Ramos (cell line): ENCODE measurements around the gene PSTPIP2.
"Not testable (repeated sequence)": the region's sequence is repeated elsewhere in the genome, so short reads cannot be mapped to it uniquely, and the experiment has no call there.

Experiments used
- in situ Hi-C: fragments of 300-500 bp; cut with MboI; formaldehyde crosslinking; loops from one replicate; pipeline ENCODE4 v1.14.3; 2022; ENCODE audit warnings: low sequenced_read_pairs; ENCODE audit not compliant: unreplicated experiment

PSTPIP2 gene

DNA sequence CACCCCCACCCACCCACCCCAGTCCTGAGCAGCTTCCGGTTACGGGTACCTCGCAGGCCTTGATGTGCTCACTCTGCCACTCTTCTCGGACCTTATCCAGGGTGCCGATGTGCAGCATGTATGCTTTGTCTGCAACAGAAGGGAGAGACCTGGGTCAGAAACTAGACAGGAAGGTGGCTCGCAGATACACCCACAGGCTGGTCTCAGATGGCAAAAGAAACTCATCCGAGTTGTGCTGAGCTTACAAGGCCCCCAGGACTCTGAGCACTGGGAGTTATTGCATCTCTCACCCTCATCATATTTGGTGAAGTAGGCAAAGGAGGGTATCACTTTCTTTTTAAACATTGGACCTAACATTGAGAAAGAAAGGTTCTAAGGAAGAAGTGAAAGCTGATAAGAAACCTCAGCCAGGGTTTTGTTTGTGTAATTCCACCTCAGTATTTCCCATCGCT, 74.3 kb downstream of the PSTPIP2 start:
- in situ Hi-C loops = no loop called here

DNA sequence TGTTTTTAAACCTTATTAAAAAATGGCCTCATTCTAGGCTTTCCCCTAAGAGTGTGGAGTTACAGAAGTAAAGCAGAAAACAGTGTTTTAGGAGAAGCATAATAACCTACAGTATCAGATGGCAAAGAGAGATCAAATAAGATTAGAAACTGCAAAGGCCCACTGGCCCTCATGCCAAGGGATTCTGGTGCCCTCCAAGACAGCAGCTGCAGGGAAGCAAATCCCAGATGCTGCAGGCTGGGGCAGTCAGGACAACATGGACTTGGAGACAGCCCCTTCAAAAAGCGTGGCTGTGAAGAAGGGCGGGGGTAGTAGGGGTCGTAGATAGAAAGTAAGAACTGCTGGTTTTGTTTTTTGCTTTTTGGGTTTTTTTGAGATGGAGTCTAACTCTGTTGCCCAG, 76.6 kb downstream of the PSTPIP2 start:
- in situ Hi-C loops = no loop called here

DNA sequence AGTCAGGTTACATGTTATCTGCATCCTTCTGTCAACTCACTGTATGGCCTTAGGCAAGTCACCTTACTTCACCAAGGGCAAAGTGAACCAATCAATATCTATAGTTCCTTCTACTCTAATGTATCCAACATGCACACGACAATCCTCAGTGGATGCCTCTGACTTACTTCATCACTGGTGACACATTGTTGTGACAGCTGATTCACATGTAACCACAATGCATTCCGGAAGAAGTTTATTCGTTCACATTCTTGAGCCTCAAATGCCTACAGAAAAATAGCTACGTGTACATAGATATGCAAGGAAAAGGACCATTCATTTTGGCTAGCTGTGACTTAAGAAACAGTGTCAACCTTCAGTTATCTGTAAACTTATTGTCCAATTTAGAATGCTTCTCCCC, 78.6 kb downstream of the PSTPIP2 start:
- in situ Hi-C loops = no loop called here

DNA sequence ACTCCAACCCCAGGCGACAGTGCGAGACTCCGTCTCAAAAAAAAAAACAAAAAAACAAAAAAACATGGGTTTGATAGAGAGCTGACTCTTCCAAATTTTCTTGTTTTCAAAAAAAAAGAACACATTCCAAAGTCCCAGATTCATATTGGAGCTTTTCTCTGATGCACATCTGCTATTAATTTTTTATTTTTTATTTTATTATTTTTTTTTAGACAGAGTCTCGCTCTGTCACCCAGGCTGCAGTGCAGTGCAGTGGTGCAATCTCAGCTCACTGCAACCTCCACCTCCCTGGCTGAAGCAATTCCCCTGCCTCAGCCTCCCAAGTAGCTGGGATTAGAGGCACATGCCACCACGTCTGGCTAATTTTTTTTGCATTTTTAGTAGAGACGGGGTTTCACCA, 79.5 kb downstream of the PSTPIP2 start:
- in situ Hi-C loops = not testable (repeated sequence)

DNA sequence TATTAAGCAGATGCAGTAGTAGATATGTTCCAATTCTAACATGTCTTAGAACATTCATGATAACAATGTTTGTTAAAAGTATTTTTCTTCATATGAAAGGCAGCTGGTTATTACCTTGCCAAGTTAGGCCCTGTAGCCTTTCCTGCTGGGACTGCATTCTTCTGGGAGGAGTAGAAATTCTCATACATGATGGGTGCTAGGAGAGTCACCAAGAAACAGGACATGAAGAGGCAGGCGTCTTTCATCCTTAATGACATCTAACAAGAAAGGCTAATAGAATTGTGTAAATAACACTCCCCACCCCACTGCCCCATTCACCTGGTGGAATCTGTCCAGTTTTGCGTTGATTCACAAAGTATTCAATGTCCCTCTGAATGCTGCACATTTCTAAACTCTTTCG, 80.3 kb downstream of the PSTPIP2 start:
- in situ Hi-C loops = no loop called here

DNA sequence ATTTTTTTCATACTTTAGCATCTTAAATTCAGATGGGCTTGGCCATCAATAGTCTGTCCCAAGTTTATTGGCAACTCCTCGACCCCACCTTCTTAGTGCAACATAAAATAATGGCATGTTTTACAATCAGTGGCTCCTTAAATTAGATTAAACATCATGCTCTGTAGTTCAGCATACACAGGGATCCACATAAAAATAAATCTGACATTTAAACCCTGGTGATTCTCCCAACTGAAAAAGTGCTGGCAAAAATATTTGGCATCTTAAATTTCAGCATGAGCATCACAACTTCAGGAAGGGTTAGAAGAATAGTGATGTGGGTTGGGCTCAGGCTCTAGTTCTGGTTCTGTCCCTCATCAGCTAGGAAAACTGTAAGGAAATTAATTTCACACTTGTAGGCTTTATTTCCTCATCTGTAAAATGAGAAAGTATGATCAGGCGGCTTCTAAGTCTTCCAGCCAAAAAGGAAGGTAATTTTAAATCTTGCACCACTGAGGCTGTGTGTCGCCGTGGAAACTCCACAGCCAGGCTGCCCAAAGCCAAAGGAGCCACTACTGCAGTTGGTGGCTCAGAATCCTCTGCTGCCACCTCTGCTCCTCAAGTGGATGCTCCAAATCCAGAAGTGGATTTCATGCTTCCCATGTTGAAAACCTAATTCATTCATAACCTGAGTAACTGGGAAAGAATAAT, 87.4 kb downstream of the PSTPIP2 start:
- in situ Hi-C loops = no loop called here

DNA sequence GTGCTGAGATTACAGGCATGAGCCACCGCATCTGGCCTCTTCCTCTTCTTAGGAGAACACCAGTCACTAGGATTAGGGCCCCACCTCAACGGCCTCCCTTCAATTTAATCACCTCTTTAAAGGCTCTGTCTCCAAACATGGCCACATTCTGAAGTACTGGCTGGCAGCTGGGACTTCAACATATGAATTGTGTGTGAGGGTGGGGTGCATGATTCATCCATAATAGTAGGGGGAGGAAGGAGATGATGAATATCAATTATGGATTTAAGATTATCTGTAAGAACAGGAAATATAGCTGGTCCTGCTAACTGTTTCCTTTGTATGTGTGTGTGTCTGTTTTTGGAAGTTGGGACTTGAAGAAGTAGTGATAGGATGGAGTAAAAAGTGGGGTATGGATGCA, 90.2 kb downstream of the PSTPIP2 start:
- in situ Hi-C loops = no loop called here

DNA sequence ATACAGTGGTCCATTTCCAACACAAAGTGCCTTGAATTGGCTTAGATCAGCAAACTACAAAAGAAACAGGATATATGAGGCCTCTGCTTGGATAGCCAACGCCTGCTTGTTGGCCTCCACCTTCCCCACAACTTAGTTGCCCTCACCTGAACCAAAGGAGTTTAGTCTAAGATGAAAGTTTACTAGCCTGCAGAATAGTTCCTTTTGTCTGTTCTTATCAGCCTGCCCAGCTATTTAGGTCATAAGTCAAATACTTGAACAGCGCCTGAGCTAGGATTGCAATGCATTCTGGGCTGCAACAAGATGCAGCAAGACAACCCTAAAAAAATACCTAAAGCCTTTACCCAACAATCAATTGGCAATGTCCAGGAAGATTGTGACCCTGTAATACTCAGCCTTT, 91.8 kb downstream of the PSTPIP2 start:
- in situ Hi-C loops = no loop called here

DNA sequence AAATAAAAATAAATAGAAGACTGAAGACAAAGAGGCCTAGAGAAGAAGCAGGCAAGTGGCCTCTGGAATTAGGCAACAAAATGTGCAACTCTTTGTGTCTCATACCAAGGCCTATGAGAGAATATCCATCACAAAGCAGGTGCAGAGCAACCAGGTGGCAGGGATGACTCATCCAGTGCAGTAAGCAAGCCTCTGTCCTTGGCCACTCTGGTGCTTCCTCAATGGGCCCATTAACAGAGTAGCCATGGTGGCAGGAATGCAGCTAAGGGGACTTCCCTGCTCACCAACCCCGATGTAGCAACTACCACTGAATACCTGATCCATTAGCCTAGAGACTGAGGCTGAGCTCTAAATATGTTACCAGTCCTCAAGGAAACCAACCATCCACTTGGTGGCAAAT, 94.0 kb downstream of the PSTPIP2 start:
- in situ Hi-C loops = no loop called here

DNA sequence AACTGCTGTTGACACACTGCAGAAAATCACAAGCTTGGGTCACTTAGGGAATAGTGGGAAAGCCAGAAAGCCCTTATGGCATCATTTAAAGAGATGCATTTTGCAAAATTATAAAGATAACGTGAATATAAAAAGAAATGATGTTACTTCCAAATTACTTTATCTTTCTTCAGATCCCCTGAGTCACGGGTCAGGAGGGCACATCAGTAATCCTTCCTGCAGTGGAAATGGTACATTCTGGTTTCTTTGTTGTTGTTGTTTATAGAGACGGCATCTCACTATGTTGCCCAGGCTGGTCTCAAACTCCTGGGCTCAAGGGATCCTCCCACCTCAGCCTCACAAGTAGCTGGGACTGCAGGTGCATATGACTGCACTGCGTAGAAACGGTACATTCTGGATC, 95.1 kb downstream of the PSTPIP2 start:
- in situ Hi-C loops = no loop called here

DNA sequence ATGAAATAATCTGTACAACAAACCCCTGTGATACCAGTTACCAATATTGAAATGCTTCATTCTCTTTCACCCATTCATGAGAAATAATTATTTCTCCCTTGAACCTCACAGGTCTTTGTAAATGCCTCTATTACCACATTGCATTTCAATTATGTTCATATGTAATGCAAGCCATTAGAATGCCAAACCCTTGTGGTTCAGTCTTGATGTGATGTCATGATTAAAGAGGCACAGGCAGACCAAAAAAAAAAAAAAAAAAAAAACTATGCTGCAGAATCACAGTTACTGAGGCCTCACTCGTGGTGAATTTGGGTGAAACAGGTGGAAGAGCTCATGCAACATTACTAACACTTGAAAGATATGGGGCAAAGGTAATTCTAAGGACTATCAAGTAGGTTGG, 95.5 kb downstream of the PSTPIP2 start:
- in situ Hi-C loops = no loop called here

DNA sequence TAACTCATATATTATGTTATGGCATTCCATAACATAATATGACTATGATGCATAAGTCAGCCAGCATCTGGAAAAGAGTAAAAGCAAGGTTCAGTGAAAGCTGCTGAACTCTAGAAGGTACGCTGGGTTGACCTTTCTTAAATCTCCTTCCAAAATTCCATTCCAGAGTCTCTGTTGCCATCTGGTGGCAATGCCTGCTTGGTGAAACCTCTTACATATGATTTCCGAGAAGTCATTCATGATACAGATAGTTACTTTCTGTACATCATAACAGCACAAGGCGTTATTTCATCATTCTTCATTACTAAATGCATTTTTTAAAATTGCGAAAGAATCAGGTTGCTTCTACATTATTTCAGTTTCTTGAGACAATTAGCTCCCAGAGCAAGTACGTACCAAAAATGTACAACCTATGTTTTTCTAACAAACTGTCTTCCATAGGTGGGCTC, 97.9 kb downstream of the PSTPIP2 start:
- in situ Hi-C loops = no loop called here

DNA sequence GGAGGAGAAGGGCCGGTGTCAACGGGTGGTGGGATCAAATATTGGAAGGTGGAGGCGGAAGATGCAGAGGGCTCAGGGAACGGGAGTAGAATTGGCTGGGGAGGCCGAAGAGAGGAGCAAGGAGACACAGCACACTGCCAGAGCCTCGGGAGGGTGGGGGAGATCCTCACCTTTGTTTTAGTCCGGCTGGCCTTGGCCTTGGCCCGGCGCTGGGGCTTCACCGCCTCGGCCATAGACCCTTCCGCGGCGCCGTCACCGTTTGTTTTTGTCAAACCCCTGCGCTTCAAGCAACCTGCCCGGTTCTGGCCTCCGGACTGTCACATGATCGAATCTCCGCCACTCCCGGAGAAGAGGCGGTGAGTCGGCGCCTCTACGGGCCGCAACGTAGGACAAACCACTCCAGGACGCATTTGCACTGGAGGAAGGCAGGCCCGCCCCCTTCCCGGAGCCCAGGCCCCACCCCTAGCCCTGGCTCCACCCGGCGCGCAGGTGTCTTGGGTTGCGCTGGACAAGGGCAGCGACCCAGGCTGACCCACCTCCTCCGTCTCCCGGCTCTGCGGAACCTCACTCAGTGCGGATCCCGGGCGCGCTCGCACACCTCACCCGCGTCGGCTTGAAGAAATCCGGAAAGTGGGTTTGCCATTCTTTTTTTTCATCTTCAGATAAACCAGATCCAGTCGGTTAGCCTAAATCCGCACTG, 104.9 kb downstream of the PSTPIP2 start, which contains the start of gene EPG5:
Gene EPG5 (minus strand): TSS at position 323 of the 700 bp plus-strand sequence. CDS start 90 bp downstream, at position 233.
- in situ Hi-C loops = no loop called here

DNA sequence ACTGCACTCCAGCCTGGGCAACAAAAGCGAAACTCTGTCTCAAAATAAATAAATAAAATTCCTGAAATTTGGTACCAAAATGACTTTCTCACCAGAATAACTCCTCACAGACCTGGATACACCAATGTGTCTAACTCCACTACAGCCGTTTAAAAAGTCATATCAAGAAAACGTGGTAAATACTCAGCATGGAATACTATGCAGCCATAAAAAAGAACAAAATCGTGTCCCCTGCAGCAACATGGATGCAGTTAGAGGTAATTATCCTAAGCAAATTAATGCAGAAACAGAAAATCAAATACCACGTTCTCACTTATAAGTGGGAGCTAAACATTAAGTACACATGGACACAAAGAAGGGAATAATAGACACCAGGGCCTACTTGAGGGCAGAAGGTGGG, 107.1 kb downstream of the PSTPIP2 start:
- in situ Hi-C loops = not testable (repeated sequence)

DNA sequence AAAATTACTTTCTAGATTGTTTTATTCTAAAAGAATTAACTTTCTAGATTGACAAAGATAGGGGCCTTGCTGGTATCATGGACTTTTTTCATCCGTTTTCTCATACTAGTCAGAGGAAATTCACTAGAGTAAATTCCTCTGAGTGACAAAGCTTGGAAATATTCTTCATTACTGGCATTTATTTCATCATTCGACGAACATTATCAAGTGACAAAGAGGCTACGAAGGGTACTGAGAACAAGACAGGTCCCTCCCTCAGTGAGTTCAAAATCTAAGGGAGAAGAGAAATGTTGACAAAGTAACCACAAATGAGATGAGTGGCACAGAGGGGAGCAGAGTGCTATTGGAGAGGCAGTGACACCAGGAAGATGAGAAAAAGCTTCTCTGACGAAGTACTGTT, 109.2 kb downstream of the PSTPIP2 start:
- in situ Hi-C loops = no loop called here

DNA sequence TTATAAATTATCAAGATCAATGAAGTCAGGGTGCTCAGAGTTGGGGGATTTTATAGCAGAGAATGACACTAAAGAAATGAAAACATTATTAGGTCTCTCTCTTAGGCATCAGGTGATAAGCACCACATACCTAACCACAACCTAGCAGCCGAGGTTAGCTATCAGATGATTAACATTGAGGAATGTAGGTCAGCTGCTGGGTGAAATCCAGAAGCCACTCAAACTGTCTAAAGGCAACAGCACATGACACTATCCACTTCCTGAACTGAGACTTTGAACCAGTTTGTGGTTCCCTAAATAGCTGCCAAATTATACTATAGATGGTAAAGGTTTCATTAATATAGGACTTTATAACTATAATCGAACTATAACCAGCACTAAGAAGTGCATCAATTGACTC, 109.6 kb downstream of the PSTPIP2 start:
- in situ Hi-C loops = no loop called here

DNA sequence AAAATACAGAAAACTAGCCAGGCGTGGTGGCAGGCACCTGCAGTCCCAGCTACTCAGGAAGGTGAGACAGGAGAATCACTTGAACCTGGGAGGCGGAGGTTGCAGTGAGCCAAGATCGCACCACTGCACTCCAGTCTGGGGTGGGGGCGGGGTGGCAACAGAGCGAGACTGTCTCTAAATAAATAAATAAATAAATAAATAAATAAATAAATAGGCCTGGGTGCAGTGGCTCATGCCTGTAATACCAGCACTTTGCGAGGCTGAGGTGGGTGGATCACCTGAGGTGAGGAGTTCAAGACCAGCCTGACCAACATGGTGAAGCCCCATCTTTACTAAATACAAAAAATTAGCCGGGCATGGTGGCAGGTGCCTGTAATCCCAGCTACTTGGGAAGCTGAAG, 112.6 kb downstream of the PSTPIP2 start:
- in situ Hi-C loops = not testable (repeated sequence)

DNA sequence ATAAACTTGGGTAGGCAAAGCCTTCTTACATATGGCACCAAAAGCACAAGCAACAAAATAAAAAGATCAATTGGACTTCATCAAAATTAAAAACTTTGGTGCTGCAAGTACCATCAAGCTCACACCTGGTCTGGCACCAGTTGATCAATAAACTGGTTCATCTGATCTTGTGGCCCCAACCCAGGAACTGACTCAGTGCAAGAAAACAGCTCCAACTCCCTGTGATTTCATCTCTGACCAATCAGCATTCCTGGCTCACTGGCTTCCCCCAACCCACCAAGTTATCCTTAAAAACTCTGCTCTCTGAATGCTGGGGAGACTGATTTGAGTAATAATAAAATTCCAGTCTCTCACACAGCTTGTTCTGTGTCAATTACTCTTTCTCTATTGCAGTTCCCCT, 113.3 kb downstream of the PSTPIP2 start:
- in situ Hi-C loops = no loop called here

DNA sequence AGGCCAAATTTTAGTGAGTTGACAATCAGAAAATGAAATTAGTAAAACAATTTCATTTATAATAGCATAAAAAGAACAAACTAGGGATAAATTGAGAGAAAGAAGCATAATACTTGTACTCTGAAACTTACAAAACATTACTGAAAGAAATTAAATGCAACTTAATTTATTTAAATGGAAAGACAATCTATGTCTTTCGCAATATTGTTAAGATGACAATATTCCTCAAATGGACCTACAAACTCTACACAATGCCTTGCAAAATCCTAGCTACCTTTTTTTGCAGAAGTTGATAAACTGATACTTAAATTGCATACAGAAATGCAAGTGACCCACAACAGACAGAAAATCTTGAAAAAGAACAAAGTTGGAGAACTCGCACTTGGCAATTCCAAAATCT, 114.0 kb downstream of the PSTPIP2 start:
- in situ Hi-C loops = no loop called here

DNA sequence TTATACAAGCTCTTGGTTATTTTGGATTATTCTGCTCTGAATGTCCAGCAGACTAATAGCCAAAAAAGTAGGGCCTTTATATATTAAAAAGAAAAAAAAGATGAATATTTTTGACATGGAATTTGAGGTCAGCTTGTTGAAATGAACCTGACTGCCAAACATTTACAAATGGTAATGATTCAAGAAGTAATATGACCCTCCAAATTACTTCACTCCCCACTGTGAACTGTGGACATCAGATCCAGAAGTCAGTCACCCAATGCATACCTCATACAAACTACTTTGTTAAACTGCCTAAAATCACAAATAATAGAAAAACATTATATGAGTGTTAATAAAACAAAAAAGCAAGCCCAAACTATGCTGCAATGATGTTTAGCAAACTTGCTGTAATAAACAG, 115.0 kb downstream of the PSTPIP2 start:
- in situ Hi-C loops = no loop called here

DNA sequence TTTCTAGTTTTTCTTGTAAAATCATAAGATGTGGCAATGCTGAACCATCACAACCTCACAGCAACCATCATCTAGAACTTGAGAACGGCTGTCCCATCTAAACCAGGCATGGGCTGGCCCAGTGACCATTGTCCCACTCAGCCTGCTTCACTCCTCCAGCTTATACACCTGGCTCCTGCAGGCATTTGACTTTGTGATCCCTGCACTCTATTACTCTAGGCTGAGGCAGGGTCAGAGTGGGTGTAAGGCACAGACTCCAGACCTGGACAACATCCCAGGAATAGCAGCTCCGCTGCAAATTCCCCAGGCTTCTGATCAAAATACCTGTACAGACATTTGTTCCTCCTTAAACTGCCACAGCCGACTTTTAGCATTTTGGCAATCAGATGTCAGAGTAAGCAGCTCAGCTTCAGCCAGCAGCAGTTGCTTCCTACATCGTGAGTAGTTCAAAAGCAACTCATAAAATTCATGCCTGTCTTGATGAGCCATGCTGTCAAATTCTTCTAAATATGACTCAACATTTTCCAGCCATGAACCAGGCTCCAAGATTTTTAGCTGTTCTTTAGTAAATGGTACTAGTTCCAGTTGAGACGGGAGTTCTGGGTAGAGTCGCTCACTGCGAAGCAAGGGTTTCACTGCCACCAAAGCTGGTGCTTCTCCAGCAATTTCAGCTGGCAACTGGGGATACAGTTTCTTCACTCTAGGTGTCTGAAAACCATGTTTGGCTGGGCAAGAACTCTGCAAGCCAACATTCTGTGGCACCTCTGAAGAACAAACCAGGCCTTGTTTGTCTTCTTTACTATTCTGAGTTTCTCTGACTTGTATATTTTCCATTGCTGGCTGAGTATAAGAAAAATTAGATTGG, 117.8 kb downstream of the PSTPIP2 start:
- in situ Hi-C loops = no loop called here
